ENCODE data around the gene NUTM2F. TPM values are rescaled to one million over a fixed set of nuclear protein-coding genes. Genes with fewer than 3 reads are reported as not detected.
"Not testable (repeated sequence)": the region's sequence is repeated elsewhere in the genome, so short reads cannot be mapped to it uniquely, and the experiment has no call there.

Gene NUTM2F
- total RNA-seq = not detected

- H3K9me3 ChIP-seq; H3K4me1 ChIP-seq; H3K27ac ChIP-seq (replicated peaks in 1 of 4); DNase-seq (ENCODE audit: extremely low spot score); H3K4me3 ChIP-seq; H3K36me3 ChIP-seq; intact Hi-C loops (cut with DNase I); H3K27me3 ChIP-seq: not testable (repeated sequence)
- 100% methylated on average over 2 of the region's 5 CpGs for WGBS
Measured at GRCh38 chr9:94328544-94328943, at the start of gene NUTM2F. TSS of gene NUTM2F (minus strand) at chr9:94328644. CDS start at chr9:94328623, 21 bp downstream.

GRCh38 chr9:94375197-94375596 is 46.8 kb upstream of the NUTM2F start:
- intact Hi-C loops (cut with DNase I); H3K9me3 ChIP-seq; H3K4me1 ChIP-seq; DNase-seq (ENCODE audit: extremely low spot score); H3K27me3 ChIP-seq; H3K36me3 ChIP-seq: not testable (repeated sequence)
- H3K27ac ChIP-seq (replicated peaks in 1 of 4) = peak overlapping the region; percentile 71 to 85 (median 83)
- peak overlapping the region; percentile 60 to 77 (median 62) for H3K4me3 ChIP-seq
- WGBS = under 1% methylated on average over 12 of the region's 19 CpGs

- intact Hi-C loops (cut with DNase I); H3K27me3 ChIP-seq; H3K9me3 ChIP-seq; H3K4me1 ChIP-seq; H3K36me3 ChIP-seq: not testable (repeated sequence)
- TF ChIP-seq POLR2AphosphoS5 (IDR thresholded peaks at IDR 0.05) = peak; percentile 78 to 86
- WGBS = 0% methylated on average over 8 of the region's 106 CpGs
- peak overlapping the region; percentile 60 to 77 (median 62) for H3K4me3 ChIP-seq
- peak overlapping the region; percentile 71 to 85 (median 83) for H3K27ac ChIP-seq (replicated peaks in 1 of 4)
- DNase-seq (ENCODE audit: extremely low spot score) = peak; percentile 94
Measured at GRCh38 chr9:94374176-94375056, 46.0 kb upstream of the NUTM2F start.

GRCh38 chr9:94373779-94374175 is 45.3 kb upstream of the NUTM2F start:
- DNase-seq (ENCODE audit: extremely low spot score) = not testable (repeated sequence)

GRCh38 chr9:94370266-94370665 is 41.8 kb upstream of the NUTM2F start:
- H3K9me3 ChIP-seq; DNase-seq (ENCODE audit: extremely low spot score); H3K4me3 ChIP-seq; H3K36me3 ChIP-seq; intact Hi-C loops (cut with DNase I); H3K27ac ChIP-seq (replicated peaks in 1 of 4); H3K4me1 ChIP-seq; H3K27me3 ChIP-seq: not testable (repeated sequence)
- WGBS = 88% methylated on average over 3 of the region's 3 CpGs

More at GRCh38 chr9:94373779-94374175, 45.3 kb upstream of the NUTM2F start:
- H3K9me3 ChIP-seq; H3K36me3 ChIP-seq; H3K27me3 ChIP-seq; intact Hi-C loops (cut with DNase I); H3K4me1 ChIP-seq: not testable (repeated sequence)
- Histone ChIP-seq H3K4me3 (peak overlapping the region; percentile 60 to 77 (median 62)), H3K27ac (replicated peaks in 1 of 4) (peak overlapping the region; percentile 71 to 85 (median 80))
- 38% methylated on average over 7 of the region's 11 CpGs for WGBS

- DNase-seq (ENCODE audit: extremely low spot score); H3K4me1 ChIP-seq; H3K4me3 ChIP-seq; intact Hi-C loops (cut with DNase I); H3K9me3 ChIP-seq; H3K27me3 ChIP-seq; H3K27ac ChIP-seq (replicated peaks in 1 of 4); H3K36me3 ChIP-seq: not testable (repeated sequence)
- WGBS = 100% methylated on average over 1 of the region's 2 CpGs
Measured at GRCh38 chr9:94364093-94364614, 35.7 kb upstream of the NUTM2F start.

GRCh38 chr9:94357158-94357557 is 28.7 kb upstream of the NUTM2F start:
- H3K4me3 ChIP-seq; H3K27ac ChIP-seq (replicated peaks in 1 of 4); intact Hi-C loops (cut with DNase I); H3K4me1 ChIP-seq; H3K27me3 ChIP-seq; DNase-seq (ENCODE audit: extremely low spot score); H3K9me3 ChIP-seq; H3K36me3 ChIP-seq: not testable (repeated sequence)
- no CpG with 5 or more reads among the region's 1 CpG for WGBS

- H3K4me3 ChIP-seq; DNase-seq (ENCODE audit: extremely low spot score); H3K9me3 ChIP-seq; H3K27ac ChIP-seq (replicated peaks in 1 of 4); intact Hi-C loops (cut with DNase I); H3K4me1 ChIP-seq; H3K27me3 ChIP-seq; H3K36me3 ChIP-seq: not testable (repeated sequence)
- WGBS = no CpG with 5 or more reads among the region's 4 CpGs
Measured at GRCh38 chr9:94351901-94352723, 23.7 kb upstream of the NUTM2F start.

GRCh38 chr9:94348754-94349153 is 20.3 kb upstream of the NUTM2F start:
- H3K27me3 ChIP-seq; H3K27ac ChIP-seq (replicated peaks in 1 of 4); H3K36me3 ChIP-seq; H3K4me1 ChIP-seq; intact Hi-C loops (cut with DNase I); H3K4me3 ChIP-seq; H3K9me3 ChIP-seq; DNase-seq (ENCODE audit: extremely low spot score): not testable (repeated sequence)
- no CpG with 5 or more reads among the region's 3 CpGs for WGBS

- DNase-seq (ENCODE audit: extremely low spot score); intact Hi-C loops (cut with DNase I); H3K4me3 ChIP-seq; H3K4me1 ChIP-seq; H3K9me3 ChIP-seq; H3K36me3 ChIP-seq; H3K27me3 ChIP-seq; H3K27ac ChIP-seq (replicated peaks in 1 of 4): not testable (repeated sequence)
- WGBS = 84% methylated on average over 12 of the region's 16 CpGs
Measured at GRCh38 chr9:94347451-94347850, 19.0 kb upstream of the NUTM2F start.

- intact Hi-C loops (cut with DNase I); H3K27ac ChIP-seq (replicated peaks in 1 of 4): not testable (repeated sequence)
- no CpG with 5 or more reads among the region's 2 CpGs for WGBS
Measured at GRCh38 chr9:94341703-94342102, 13.3 kb upstream of the NUTM2F start.

GRCh38 chr9:94340750-94341149 is 12.3 kb upstream of the NUTM2F start:
- H3K4me1 ChIP-seq; H3K36me3 ChIP-seq; intact Hi-C loops (cut with DNase I); DNase-seq (ENCODE audit: extremely low spot score); H3K4me3 ChIP-seq; H3K9me3 ChIP-seq; H3K27ac ChIP-seq (replicated peaks in 1 of 4); H3K27me3 ChIP-seq: not testable (repeated sequence)
- WGBS = no CpG with 5 or more reads among the region's 6 CpGs

More at GRCh38 chr9:94341703-94342102, 13.3 kb upstream of the NUTM2F start:
- not testable (repeated sequence) for H3K36me3 ChIP-seq; H3K4me3 ChIP-seq; H3K4me1 ChIP-seq; H3K9me3 ChIP-seq; DNase-seq (ENCODE audit: extremely low spot score); H3K27me3 ChIP-seq
